Endothelial cell of umbilical vein (primary cell): ENCODE data around the gene RGS19. TPM values are rescaled to one million over a fixed set of nuclear protein-coding genes. Genes with fewer than 3 reads are reported as not detected.

ENCODE experiments used
- BruUV-seq: library from RNA; stranded (reverse); fragments of 400-500 nt; replicated peaks from 2 replicates; lab custom pipeline; 2021; lab: Mats Ljungman, UMichigan
- CTCF ChIA-PET: fragments of 300-600, 350-600 bp; sonication (Branson Sonifier 250); formaldehyde crosslinking; loops from one replicate; lab custom pipeline; 2021; ENCODE audit warnings: antibody characterized with exemption, inconsistent platforms; lab: Charles Lee
- POLR2A ChIA-PET: fragments of 300-600, 350-600 bp; sonication (Branson Sonifier 250); formaldehyde crosslinking; loops from one replicate; lab custom pipeline; 2021; ENCODE audit warnings: antibody characterized with exemption, inconsistent platforms; lab: Charles Lee
- DNase-seq: peaks from one replicate; pipeline ENCODE4 v3.0.0-alpha.2; 2011; ENCODE audit warnings: low read depth, low spot score
- FAIRE-seq: peaks from 2 replicates; lab custom pipeline; 2011; peaks lifted over from hg19 to GRCh38; lab: Jason Lieb, UNC
- H2AFZ ChIP-seq: 2 replicates; pipeline ENCODE4 v1.6.0; 2012; ENCODE audit warnings: low read depth, low read length, control low read depth, inconsistent platforms
- H3K27ac ChIP-seq: 2 replicates; pipeline ENCODE4 v1.5.1; 2011; ENCODE audit warnings: low read depth, mild to moderate bottlenecking, control low read depth, low read length, moderate library complexity; ENCODE audit not compliant: insufficient read depth
- H3K27me3 ChIP-seq, 2 experiments: 2 replicates each; pipeline versions ENCODE4 v1.6.0 to v1.6.1; 2011; ENCODE audit warnings: low read length in 2 of 2, mixed read lengths in 1 of 2; ENCODE audit not compliant: control insufficient read depth in 2 of 2, insufficient read depth in 2 of 2
- H3K36me3 ChIP-seq, 2 experiments: 2 replicates in 1 of 2; 3 replicates in 1 of 2; pipeline ENCODE4 v1.5.1; 2011; ENCODE audit warnings: low read length in 2 of 2, mild to moderate bottlenecking in 1 of 2, moderate library complexity in 1 of 2; ENCODE audit not compliant: control insufficient read depth in 2 of 2, insufficient read depth in 2 of 2; ENCODE audit errors: extremely low read depth in 1 of 2
- H3K4me1 ChIP-seq: 3 replicates; pipeline ENCODE4 v1.5.1; 2011; ENCODE audit warnings: mild to moderate bottlenecking, low read length; ENCODE audit not compliant: control insufficient read depth, insufficient read depth; ENCODE audit errors: extremely low read depth
- H3K4me2 ChIP-seq: 2 replicates; pipeline ENCODE4 v1.6.1; 2011; ENCODE audit warnings: low read length, control low read depth, mixed read lengths; ENCODE audit not compliant: insufficient read depth
- H3K4me3 ChIP-seq, 3 experiments: fragments of 200-600 bp in 1 of 3; sonication (generic), shearing (Covaris generic) in 1 of 3; replicated peaks in 1 of 3; 2 replicates each; pipeline ENCODE4 v1.5.1; 2011 to 2016; ENCODE audit warnings: control low read depth in 3 of 3, low read length in 3 of 3, mild to moderate bottlenecking in 2 of 3, inconsistent platforms in 1 of 3, low read depth in 1 of 3, moderate library complexity in 1 of 3; ENCODE audit not compliant: insufficient read depth in 1 of 3
- H3K79me2 ChIP-seq: 2 replicates; pipeline ENCODE4 v1.6.0; 2012; ENCODE audit warnings: low read length, inconsistent platforms; ENCODE audit not compliant: control insufficient read depth, insufficient read depth
- H3K9ac ChIP-seq: replicated peaks from 2 replicates; pipeline ENCODE3; 2011; ENCODE audit warnings: low read length, control low read depth; ENCODE audit not compliant: insufficient read depth; ENCODE audit errors: extremely low read depth
- H3K9me1 ChIP-seq: replicated peaks from 3 replicates; pipeline ENCODE4 v1.6.0; 2011; ENCODE audit warnings: mild to moderate bottlenecking, low read length; ENCODE audit not compliant: control insufficient read depth, insufficient read depth; ENCODE audit errors: extremely low read depth
- H3K9me3 ChIP-seq: replicated peaks from 2 replicates; pipeline ENCODE4 v1.5.1; 2012; ENCODE audit warnings: low read length, inconsistent platforms; ENCODE audit not compliant: control insufficient read depth, insufficient read depth
- H4K20me1 ChIP-seq: replicated peaks from 2 replicates; pipeline ENCODE3; 2011; ENCODE audit warnings: mild to moderate bottlenecking, low read length; ENCODE audit not compliant: control insufficient read depth, insufficient read depth; ENCODE audit errors: extremely low read depth
- CTCF ChIP-seq, 2 donors: IDR thresholded peaks; 1 replicate in 1 of 2; 2 replicates in 1 of 2; pipeline ENCODE4 v1.5.1; 2011; ENCODE audit warnings: low read length in 2 of 2, mild to moderate bottlenecking in 2 of 2, moderate library complexity in 2 of 2, control low read depth in 1 of 2, inconsistent platforms in 1 of 2, low read depth in 1 of 2; ENCODE audit not compliant: insufficient read depth in 1 of 2; ENCODE audit errors: extremely low read depth in 1 of 2
- EZH2 ChIP-seq: IDR thresholded peaks from 2 replicates; pipeline ENCODE4 v1.6.1; 2012; ENCODE audit warnings: borderline replicate concordance, low read depth, mild to moderate bottlenecking, moderate library complexity, low read length, inconsistent platforms; ENCODE audit not compliant: severe bottlenecking
- FOS ChIP-seq: IDR thresholded peaks from 2 replicates; pipeline ENCODE4 v1.6.1; 2011; ENCODE audit warnings: mild to moderate bottlenecking, low read length, moderate library complexity, borderline replicate concordance; ENCODE audit not compliant: insufficient read depth
- GATA2 ChIP-seq: IDR thresholded peaks from 2 replicates; pipeline ENCODE4 v1.7.0; 2011; ENCODE audit warnings: low read depth, mild to moderate bottlenecking, moderate library complexity, mixed read lengths, low read length; ENCODE audit not compliant: insufficient read length, insufficient read depth
- JUN ChIP-seq: IDR thresholded peaks from 2 replicates; pipeline ENCODE4 v1.6.1; 2011; ENCODE audit warnings: borderline replicate concordance, low read depth; ENCODE audit not compliant: insufficient read length, insufficient read depth
- MAX ChIP-seq: IDR thresholded peaks from 2 replicates; pipeline ENCODE4 v1.6.1; 2011; ENCODE audit not compliant: insufficient read depth, insufficient read length
- MYC ChIP-seq: IDR thresholded peaks from one replicate; pipeline ENCODE4 v1.6.1; 2011; ENCODE audit warnings: mild to moderate bottlenecking, low read depth, low read length
- POLR2A ChIP-seq: IDR thresholded peaks from 2 replicates; pipeline ENCODE4 v1.6.1; 2012; ENCODE audit warnings: low read depth, mild to moderate bottlenecking, control low read depth, low read length
- POLR2AphosphoS5 ChIP-seq: IDR thresholded peaks from 2 replicates; pipeline ENCODE4 v1.6.1; 2012; ENCODE audit warnings: low read depth, mild to moderate bottlenecking, control low read depth, low read length, moderate library complexity; ENCODE audit not compliant: insufficient read depth
- dilution Hi-C: fragments of 300-500 bp; cut with MboI; formaldehyde crosslinking; loops from one replicate; pipeline ENCODE4 v1.15.0; 2019; ENCODE audit warnings: low sequenced_read_pairs; ENCODE audit not compliant: extremely low pct_ligation_motif_present
- intact Hi-C: fragments of 100-400 bp; cut with micrococcal nuclease; formaldehyde crosslinking; loops from one replicate; pipeline ENCODE4 v1.10.0; 2022
- polyA plus RNA-seq, 4 experiments: library from polyadenylated mRNA; depleted of rRNA in 3 of 4; stranded (reverse) in 3 of 4; unstranded in 1 of 4; fragments of >200 nt; gene quantifications; 2 replicates each; pipeline versions ENCODE4 v1.2.1 to v1.2.3, GENCODE V29; 2011 to 2012; ENCODE audit warnings: missing spikeins in 1 of 4
- total RNA-seq: library from RNA; stranded (reverse); gene quantifications from 2 replicates; pipeline ENCODE4 v1.2.3, GENCODE V29; 2021

Gene RGS19
- total and polyA plus RNA-seq, 2 donors (not counting 3 experiments of a cell fraction or from before 2014, with no cell fraction given), result 27.8 to 33.7 TPM

- Histone ChIP-seq H3K36me3 (no peaks in the 10 kb centered on the region), H3K27ac (no peak overlapping the region), H3K79me2 (no peaks in the 10 kb centered on the region), H2AFZ (no peak overlapping the region), H4K20me1 (no peaks in the 10 kb centered on the region), H3K4me1 (no peaks in the 10 kb centered on the region), H3K9me1 (no peaks in the 10 kb centered on the region), H3K27me3 (peaks cover 2 to 4% of the 10 kb centered on the region in 2 experiments), H3K9ac (no peak overlapping the region), H3K4me2 (no peak overlapping the region), H3K4me3 (no peak overlapping the region), H3K9me3 (no peaks in the 10 kb centered on the region)
- FAIRE-seq, result no peak
- TF ChIP-seq GATA2 (no peak), FOS (no peak), MAX (no peak), POLR2A (no peak), MYC (no peak), POLR2AphosphoS5 (no peak), CTCF (IDR thresholded peaks at IDR 0.05; ENCODE audit: extremely low read depth in 1 of 2, insufficient read depth in 1 of 2, low read depth in 1 of 2, low read length in 2 of 2) (no peak), JUN (no peak), EZH2 (no peak)
- dilution Hi-C loops (no loop called here), intact Hi-C loops (no loop called here)
- DNase-seq, result no peak
- CTCF ChIA-PET, result interaction anchor here (0.6 to 8.0 kb wide), 3 partner anchors 32 to 78 kb away, joined by 3 to 66 read pairs (median 6); partner anchors contain the start of gene LKAAEAR1
- no TSS peak for BruUV-seq
- POLR2A ChIA-PET, result no interaction called here
These were observed 37.5 kb upstream of the RGS19 start for GRCh38 chr20:64116541-64117431.
